KOPT-K1 (cell line): ENCODE results near the gene FFAR3.

Experiments
- H3K27ac ChIP-seq: fragments of 200-600 bp; sonication (generic); 2 replicates; pipeline ENCODE4 v1.5.1; 2016; ENCODE audit warnings: antibody characterized with exemption, mild to moderate bottlenecking, low read depth, low read length; ENCODE audit not compliant: poor library complexity, severe bottlenecking
- H3K36me3 ChIP-seq: fragments of 200-600 bp; sonication (generic); 2 replicates; pipeline ENCODE4 v1.5.1; 2017; ENCODE audit warnings: antibody characterized with exemption, mild to moderate bottlenecking, low read length, moderate library complexity; ENCODE audit not compliant: insufficient read depth
- H3K9me3 ChIP-seq: fragments of 200-600 bp; sonication (generic); 2 replicates; pipeline ENCODE4 v1.5.1; 2017; ENCODE audit warnings: antibody characterized with exemption, low read length, mild to moderate bottlenecking; ENCODE audit not compliant: insufficient read depth, poor library complexity, severe bottlenecking

The FFAR3 gene, protein sequence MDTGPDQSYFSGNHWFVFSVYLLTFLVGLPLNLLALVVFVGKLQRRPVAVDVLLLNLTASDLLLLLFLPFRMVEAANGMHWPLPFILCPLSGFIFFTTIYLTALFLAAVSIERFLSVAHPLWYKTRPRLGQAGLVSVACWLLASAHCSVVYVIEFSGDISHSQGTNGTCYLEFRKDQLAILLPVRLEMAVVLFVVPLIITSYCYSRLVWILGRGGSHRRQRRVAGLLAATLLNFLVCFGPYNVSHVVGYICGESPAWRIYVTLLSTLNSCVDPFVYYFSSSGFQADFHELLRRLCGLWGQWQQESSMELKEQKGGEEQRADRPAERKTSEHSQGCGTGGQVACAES

DNA sequence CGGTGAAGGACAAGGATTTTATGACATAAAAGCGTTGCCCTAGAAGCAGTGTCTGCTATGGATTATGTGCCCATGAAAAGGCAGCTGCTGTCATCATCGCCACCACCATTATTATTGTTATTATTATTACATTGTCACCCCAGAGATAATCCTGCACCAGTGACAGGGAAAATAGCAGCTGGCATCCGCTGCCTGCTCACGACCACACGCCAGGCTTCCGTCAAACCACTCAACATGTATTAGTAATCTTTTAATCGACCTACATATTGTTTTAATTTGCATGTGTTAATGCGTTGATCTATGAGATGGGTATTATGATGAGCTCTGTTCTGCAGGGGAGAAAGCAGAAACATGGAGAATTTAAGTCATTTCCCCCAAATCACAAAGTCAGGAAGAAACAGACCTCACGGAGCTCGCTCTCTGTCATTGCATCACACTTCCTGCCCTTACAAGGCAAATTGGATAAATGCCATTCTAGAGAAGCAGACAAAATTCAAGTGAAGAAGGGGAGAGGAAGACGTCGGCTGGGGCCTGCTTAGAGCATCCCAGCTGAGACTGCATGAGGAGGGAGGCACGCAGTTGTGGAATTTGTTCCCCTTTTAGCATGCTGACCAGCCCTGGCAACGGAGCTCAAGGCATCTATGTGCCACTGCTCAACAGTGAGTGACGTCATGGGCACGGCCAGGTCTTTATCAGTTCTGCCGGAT is at the start of gene FFAR3:
Gene FFAR3, plus strand, starts transcription at position 594 of the 707 bp plus-strand sequence. CDS start 431 bp downstream, outside the sequence.
- Histone ChIP-seq H3K36me3 (no peaks in the 10 kb centered on the region), H3K27ac (no peak within 1 kb of the TSS), H3K9me3 (no peaks in the 10 kb centered on the region)

DNA sequence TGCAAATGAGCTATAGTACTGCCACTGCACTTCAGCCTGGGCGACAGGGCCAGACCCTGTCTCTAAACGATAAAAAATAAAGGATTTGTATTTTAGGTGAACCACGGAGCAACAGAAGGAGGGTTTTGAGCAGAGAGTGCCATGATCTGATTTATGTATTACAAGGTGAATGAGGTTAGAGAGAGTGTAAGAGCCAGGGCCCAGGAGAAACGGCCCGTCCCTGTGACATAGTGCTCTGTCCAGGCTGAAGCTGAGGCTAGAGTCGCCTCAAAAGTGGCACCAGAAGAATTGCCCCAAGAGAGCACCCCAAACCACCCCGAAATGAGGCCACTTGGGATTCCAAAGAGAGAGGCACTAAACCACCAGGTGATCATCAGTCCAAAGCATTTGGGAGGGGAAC is 49.4 kb upstream of the FFAR3 start:
- Histone ChIP-seq H3K36me3 (no peaks in the 10 kb centered on the region), H3K27ac (no peak overlapping the region), H3K9me3 (no peaks in the 10 kb centered on the region)

DNA sequence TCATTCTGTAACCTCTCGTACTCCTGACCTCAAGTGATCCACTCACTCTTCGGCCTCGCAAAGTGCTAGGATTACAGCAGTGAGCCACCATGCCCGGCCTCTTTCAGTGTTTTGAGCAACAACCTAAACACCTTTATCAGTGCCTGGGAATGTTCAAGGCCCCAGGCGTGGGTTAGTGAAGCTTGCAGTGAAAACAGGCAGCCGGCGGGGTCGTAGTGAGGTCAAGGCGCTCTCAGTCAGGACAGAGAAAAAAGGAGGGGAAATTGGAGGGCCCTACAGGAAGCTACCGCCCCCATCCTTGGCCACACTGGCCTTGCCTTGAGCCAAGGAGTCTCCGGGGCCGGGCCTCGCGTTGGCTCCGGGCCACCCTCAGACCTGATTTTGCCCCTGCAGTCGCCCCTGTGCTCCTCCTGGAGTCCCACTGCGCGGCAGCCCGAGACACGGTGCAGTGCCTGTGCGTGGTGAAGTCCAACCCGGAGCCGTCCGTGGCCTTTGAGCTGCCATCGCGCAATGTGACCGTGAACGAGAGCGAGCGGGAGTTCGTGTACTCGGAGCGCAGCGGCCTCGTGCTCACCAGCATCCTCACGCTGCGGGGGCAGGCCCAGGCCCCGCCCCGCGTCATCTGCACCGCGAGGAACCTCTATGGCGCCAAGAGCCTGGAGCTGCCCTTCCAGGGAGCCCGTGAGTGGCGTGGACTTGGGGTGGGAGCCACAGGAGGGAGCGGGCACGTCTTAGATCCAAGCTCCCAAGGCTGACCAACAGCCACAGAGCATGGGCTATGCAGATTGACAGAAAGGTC is 48.6 kb upstream of the FFAR3 start:
- Histone ChIP-seq H3K36me3 (no peaks in the 10 kb centered on the region), H3K9me3 (no peaks in the 10 kb centered on the region), H3K27ac (no peak overlapping the region)

DNA sequence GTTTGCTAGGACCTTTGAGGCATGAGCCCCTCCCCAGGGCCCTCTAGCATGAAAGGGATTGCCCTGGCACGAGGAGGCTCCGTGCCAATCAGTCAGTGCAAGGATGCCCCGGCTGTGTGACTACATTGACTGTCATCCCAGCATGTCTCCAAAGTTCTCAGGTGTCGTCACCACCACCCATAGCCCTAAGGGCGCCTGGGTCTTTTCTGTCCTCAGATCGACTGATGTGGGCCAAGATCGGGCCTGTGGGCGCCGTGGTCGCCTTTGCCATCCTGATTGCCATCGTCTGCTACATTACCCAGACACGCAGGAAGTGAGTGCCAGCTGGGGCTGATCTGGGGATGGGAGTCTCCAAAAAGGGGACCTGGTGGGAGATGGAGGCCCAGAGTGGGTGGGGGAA is 47.9 kb upstream of the FFAR3 start:
- Histone ChIP-seq H3K36me3 (no peaks in the 10 kb centered on the region), H3K9me3 (no peaks in the 10 kb centered on the region), H3K27ac (no peak overlapping the region)

DNA sequence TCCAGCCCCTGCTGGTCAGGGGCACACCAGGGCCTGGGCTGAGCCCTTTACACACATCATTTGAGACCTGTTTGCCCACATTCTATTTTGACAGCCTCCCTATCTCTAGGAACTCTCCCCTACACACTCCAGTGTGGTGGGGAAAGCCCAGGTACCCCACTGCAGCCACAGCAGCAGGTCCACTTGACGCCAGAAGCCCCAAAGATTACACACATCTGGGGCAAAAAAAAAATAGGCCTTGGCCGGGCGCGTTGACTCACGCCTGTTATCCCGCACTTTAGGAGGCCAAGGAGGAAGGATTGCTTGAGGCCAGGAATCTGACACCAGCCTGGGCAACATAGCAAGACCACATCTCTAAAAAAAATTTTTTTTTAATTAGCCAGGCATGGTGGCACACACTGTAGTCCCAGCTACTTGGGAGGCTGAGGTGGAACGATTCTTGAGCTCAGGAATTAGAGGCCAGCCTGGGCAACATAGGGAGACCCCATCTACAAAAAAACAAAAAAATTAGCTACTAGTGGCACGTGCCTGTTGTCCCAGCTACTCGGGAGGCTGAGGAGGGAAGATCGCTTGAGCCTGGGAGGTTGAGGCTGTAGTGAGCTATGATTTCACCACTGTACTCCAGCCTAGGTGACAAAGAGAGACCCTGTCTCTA is 47.3 kb upstream of the FFAR3 start:
- H3K9me3 ChIP-seq = no peaks in the 10 kb centered on the region
- no peak overlapping the region for H3K27ac ChIP-seq
- H3K36me3 ChIP-seq = no peaks in the 10 kb centered on the region

DNA sequence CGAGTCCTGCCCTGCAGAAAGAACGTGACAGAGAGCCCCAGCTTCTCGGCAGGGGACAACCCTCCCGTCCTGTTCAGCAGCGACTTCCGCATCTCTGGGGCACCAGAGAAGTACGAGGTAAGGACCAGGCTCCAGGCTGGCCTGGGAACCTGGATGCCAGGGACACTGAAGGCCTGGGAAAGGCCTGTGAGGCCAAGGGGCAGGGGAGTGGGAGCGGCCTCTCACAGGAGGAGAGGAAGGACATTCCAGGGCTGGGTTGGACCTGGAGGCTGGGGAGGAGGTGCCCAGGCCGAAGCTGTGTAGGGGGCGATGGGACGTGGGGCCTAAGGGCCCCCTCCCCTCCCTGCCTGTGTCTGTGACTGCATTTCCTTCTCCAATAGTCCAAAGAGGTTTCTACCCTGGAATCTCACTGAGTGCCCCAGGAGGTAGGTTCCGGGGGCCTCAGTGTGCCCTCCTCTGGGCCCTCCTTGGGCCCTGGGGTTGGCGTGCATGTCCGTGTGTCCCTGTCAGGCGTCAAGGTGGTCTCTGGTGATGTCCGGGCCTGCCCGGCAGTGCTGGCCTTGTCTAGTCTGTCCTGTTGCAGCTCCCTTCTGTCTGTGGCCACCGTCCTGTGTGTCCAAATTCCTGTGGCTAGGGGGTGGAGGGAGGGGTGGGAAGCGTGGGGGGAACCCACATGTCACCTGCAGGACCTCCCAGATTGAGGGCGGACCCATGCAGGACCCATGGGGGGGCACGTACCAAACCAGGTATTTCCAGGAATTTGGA is 46.2 kb upstream of the FFAR3 start:
- H3K36me3 ChIP-seq = no peaks in the 10 kb centered on the region
- no peak overlapping the region for H3K27ac ChIP-seq
- H3K9me3 ChIP-seq = no peaks in the 10 kb centered on the region

DNA sequence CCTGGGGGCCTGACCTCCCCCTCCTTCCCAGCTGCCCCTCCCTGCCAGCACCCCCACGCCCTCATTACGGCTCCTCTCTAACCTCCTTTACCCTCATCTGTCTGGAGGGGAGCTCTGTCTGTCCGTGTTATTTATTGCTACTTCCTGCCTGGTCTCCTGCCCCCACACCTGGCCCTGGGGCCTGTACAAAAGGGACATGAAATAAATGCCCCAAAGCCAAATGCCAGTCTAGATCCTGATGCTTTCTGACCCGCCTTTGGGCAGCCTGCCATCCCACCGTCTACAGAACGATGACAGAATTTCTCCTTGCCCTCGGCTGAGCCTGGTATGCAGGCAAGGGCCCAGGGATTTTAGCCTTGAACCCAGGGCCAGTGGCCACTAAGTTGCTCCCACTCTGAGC is 44.7 kb upstream of the FFAR3 start:
- Histone ChIP-seq H3K9me3 (no peaks in the 10 kb centered on the region), H3K27ac (no peak overlapping the region), H3K36me3 (no peaks in the 10 kb centered on the region)

DNA sequence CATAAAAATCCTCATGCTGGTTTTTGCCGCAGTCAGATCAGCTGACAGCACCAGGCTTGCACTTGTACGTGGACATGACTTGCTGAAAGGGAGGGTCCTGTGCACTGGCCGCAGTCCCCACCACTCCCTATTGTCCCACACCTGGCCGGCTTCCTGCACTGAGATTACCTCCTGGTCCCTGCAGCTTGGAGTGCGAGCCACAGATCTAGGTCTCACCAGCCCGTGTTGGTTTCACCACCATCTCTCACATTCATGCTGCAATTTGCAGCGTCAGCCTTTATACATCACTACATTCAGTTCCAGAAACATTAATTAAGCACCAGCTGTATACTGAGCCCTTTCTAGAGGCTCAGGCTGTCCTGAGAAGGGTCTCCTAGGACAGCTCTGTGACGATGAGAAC is 44.2 kb upstream of the FFAR3 start:
- H3K9me3 ChIP-seq = no peaks in the 10 kb centered on the region
- no peak overlapping the region for H3K27ac ChIP-seq
- no peaks in the 10 kb centered on the region for H3K36me3 ChIP-seq

DNA sequence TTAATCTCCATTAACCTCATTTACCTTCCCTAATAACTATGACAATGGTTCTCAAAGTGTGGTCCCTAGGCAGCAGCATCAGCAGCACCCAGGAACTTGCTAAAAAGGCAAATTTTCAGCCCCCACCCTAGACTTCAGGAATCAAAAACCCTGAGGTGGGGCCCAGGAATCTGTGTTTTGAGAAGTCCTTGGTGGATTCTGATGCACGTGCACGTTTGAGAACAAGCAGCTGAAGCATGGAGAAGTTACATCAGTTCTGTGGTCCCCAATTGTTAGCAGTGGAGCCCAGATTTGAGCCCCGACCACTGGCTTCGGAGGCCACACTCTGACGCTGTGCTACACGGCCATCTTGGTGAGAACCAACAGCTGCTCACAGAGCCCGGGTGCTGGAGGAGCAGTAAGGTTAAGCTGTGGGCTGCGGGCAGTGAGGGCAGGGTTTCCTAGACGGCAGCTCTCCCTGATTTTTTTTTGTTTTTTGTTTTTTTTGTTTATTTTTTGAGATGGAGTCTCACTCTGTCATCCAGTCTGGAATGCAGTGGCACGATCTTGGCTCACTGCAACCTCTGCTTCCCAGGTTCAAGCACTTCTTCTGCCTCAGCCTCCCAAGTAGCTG is 43.3 kb upstream of the FFAR3 start:
- Histone ChIP-seq H3K9me3 (no peaks in the 10 kb centered on the region), H3K27ac (no peak overlapping the region), H3K36me3 (no peaks in the 10 kb centered on the region)

DNA sequence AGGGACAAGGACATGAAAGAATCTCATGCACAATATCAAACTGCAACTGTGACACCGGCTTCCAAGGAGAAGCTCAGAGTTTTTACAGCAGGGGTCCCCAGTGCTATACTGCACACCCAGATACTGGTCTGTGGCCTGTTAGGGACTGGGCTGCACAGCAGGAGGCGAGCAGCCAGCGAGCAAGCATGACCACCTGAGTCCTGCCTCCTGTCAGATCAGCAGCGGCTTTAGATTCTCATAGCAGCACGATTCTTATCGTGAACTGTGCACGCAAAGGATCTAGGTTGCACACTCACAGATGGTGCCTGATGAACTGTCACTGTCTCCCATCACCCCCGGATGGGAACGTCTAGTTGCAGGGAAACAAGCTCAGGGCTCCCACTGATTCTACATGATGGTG is 42.4 kb upstream of the FFAR3 start:
- Histone ChIP-seq H3K36me3 (no peaks in the 10 kb centered on the region), H3K27ac (no peak overlapping the region), H3K9me3 (no peaks in the 10 kb centered on the region)

DNA sequence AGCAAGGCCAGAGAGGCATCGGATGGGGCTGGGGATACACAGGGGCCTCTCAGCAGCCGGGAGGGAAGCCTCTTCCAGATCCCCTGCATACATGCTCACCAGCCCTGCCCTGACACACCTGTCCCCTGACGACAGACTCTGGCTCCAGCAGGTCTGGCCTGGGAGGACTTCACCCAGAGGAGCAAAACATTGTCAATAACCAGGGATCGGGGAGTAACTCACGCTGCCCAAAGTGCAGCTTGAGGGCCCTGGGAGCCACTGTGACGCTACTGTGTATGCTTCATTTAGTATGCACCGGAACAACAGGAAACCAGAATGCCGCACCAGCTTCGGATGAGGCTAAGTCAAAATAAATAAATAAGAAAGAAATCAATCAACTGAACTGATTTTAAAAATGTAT is 41.7 kb upstream of the FFAR3 start:
- Histone ChIP-seq H3K36me3 (no peaks in the 10 kb centered on the region), H3K9me3 (no peaks in the 10 kb centered on the region), H3K27ac (no peak overlapping the region)

DNA sequence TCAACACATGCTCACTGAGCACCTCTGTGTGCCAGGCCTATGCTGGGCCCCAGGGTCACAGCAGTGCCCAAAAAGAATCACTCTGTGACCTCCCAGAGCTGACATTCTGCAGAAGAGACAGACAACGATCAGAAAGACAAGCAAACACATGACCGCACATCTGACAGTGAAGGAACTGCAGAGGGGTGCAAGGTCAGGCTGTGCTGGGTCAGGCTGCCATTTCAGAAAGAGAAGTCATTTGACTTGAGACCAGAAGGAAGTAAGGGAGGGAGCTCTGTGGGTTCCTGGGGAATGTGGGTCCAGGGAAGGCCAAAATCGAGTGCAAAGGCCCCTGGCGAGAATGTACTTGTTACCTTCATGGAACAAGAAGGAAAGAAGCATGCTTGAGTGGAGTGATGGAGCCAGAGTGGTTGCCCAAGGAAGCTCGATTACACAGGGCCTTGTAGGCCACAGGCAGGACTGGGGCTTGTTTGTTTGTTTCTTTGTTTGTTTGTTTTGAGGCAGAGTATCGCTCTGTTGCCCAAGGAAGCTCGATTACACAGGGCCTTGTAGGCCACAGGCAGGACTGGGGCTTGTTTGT is 40.7 kb upstream of the FFAR3 start:
- no peaks in the 10 kb centered on the region for H3K9me3 ChIP-seq
- no peaks in the 10 kb centered on the region for H3K36me3 ChIP-seq
- no peak overlapping the region for H3K27ac ChIP-seq

DNA sequence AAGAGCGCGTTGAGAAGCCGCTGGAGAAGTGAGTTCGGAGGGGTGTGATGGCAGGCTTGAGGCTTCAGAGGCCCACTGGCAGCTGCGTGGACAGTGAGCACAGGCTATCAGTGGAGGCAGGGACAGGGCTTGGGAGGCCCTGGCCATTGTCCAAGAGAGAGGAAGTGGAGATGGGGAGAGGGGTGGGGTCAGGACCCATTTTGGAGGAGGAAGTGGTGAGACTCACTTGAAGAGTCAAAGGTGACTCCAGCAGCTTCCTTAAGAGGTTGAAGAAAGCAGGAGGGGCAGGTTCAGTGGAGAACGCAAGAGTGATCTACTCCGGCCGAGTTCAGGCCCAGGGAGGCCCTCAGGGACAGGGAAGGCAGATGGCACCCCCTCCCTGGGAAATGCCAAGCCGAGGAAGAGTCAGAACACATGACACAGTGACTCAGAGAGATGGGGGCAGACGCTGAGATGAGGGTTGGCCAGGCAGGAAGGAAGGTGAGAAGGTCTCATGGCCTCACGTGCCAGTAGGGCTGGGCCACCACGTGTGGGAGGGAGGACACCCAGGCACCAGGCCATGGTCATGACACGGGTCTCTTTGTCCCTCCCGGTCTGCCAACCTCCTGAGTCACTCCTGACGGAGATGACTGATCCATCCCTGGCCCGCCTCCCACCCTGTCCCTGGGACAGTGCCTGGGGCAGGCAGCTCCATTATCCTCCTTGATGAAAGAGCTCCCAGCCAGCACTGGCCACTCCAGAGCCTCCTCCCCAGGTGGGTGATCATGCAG is 39.4 kb upstream of the FFAR3 start:
- no peak overlapping the region for H3K27ac ChIP-seq
- H3K36me3 ChIP-seq = no peaks in the 10 kb centered on the region
- H3K9me3 ChIP-seq = no peaks in the 10 kb centered on the region
